Ovary (tissue), 3 donors: ENCODE data around the gene CHRNB1.

Experiments used
- CTCF ChIP-seq, 3 donors: fragments of 450-650 bp in 2 of 3; fragments of 200-600 bp in 1 of 3; IDR thresholded peaks; one replicate each; pipeline versions ENCODE4 v1.5.1 to v1.8.0; 2016 to 2022; ENCODE audit warnings: antibody characterized with exemption in 3 of 3, mild to moderate bottlenecking in 1 of 3
- EP300 ChIP-seq: sonication (generic); formaldehyde crosslinking; IDR thresholded peaks from one replicate; pipeline ENCODE4 v1.6.1; 2017; ENCODE audit warnings: antibody characterized with exemption
- POLR2A ChIP-seq: fragments of 450-650 bp; IDR thresholded peaks from one replicate; pipeline ENCODE4 v1.6.1; 2017; ENCODE audit warnings: antibody characterized with exemption, mild to moderate bottlenecking, moderate library complexity
- donor health status: DM: no; HTN: no; CAD: no.

- TF ChIP-seq CTCF (IDR thresholded peaks at IDR 0.05): no peak
- no peak for TF ChIP-seq POLR2A
- TF ChIP-seq EP300: no peak
Observed at GRCh38 chr17:7425756-7426155, 19.1 kb upstream of the CHRNB1 start.
